Measurements from ENCODE around the gene FTO. TPM values are rescaled to one million over a fixed set of nuclear protein-coding genes. Genes with fewer than 3 reads are reported as not detected.
A peak's percentile ranks its signal among the peaks of the same experiment; 100 is the strongest.

FTO gene
- total RNA-seq: 104 and 107 TPM in 2 replicates
- long read RNA-seq, full-length matches to known transcripts: 12 of 38 reads
- long read RNA-seq, partial matches to known transcripts: 6 of 38 reads
- long read RNA-seq, other reads (novel, unspliced or antisense): 20 of 38 reads

GRCh38 chr16:53703590-53704444 lies at the start of gene FTO, which contains the start of gene RPGRIP1L:
FTO (plus strand) TSS chr16:53704156.
RPGRIP1L (minus strand) TSS chr16:53703859; CDS start chr16:53700723, 3,136 bp downstream.
- TF ChIP-seq CTCF (conservative IDR thresholded peaks at IDR 0.05): no peak
- Mint-ChIP-seq H3K4me1 (peaks cover 20% of the 10 kb centered on the region), H3K36me3 (ENCODE audit: low read depth) (peaks cover 11% of the 10 kb centered on the region), H3K27me3 (ENCODE audit: low read depth) (no peaks in the 10 kb centered on the region), H3K9me3 (no peaks in the 10 kb centered on the region), H3K27ac (ENCODE audit: unreplicated experiment) (peak within 1 kb of the TSS; percentile 67), H3K4me3 (peak within 1 kb of the TSS; percentile 97)
- DNase-seq (ENCODE audit: low read depth, low spot score): peak; percentile 100

DNA sequence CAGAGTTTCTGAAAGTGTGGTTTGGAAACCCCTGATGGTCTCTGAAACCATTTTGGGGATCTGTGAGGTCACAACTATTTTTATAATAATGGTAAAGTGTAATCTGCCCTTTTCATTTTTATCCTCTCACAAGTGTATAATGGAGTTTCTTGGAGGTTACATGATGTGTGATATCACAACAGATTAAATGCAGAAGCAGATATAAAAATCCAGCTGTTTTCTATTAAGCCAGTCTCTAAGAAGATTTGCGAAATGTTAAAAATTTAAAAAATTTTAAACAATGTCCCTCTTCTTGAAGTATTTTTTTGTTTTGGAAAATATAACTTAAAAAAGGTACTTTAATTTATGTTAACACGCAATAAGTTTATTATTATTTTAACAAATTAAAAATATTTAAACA lies 49.0 kb upstream of the FTO start:
- peaks cover 31% of the 10 kb centered on the region for H3K36me3 Mint-ChIP-seq (ENCODE audit: low read depth)
- H3K27ac Mint-ChIP-seq (ENCODE audit: unreplicated experiment): no peak overlapping the region
- H3K4me1 Mint-ChIP-seq: peaks cover 4% of the 10 kb centered on the region
- DNase-seq (ENCODE audit: low read depth, low spot score): no peak
- H3K4me3 Mint-ChIP-seq: no peak overlapping the region
- TF ChIP-seq CTCF (conservative IDR thresholded peaks at IDR 0.05): no peak
- no peaks in the 10 kb centered on the region for H3K9me3 Mint-ChIP-seq
- no peaks in the 10 kb centered on the region for H3K27me3 Mint-ChIP-seq (ENCODE audit: low read depth)

DNA sequence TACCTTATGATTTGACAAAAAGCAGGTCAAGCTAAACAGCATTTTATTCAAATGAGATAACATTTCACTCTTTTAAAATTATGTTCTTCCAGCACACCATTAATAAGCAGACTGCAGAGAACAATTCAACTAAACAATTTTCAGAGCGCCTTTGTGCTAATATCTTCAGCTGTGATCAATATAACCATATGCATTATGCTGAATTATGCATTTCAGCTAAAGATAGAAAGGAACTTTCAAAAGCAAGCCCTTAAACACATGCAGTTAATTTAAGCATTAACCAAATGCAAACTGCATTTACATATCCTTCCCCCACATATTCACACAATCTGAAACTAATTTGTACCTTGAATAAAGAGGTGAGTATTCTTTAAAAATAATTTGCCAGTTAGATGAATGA lies 41.9 kb upstream of the FTO start:
- Mint-ChIP-seq H3K9me3 (no peaks in the 10 kb centered on the region), H3K36me3 (ENCODE audit: low read depth) (peaks cover 5% of the 10 kb centered on the region), H3K27me3 (ENCODE audit: low read depth) (no peaks in the 10 kb centered on the region), H3K27ac (ENCODE audit: unreplicated experiment) (no peak overlapping the region), H3K4me3 (no peak overlapping the region), H3K4me1 (no peaks in the 10 kb centered on the region)
- no peak for TF ChIP-seq CTCF (conservative IDR thresholded peaks at IDR 0.05)
- no peak for DNase-seq (ENCODE audit: low read depth, low spot score)

- Mint-ChIP-seq H3K36me3 (ENCODE audit: low read depth) (no peaks in the 10 kb centered on the region), H3K4me1 (no peaks in the 10 kb centered on the region), H3K27me3 (ENCODE audit: low read depth) (no peaks in the 10 kb centered on the region), H3K27ac (ENCODE audit: unreplicated experiment) (no peak overlapping the region), H3K4me3 (no peak overlapping the region), H3K9me3 (no peaks in the 10 kb centered on the region)
- no peak for TF ChIP-seq CTCF (conservative IDR thresholded peaks at IDR 0.05)
- DNase-seq (ENCODE audit: low read depth, low spot score): no peak
Observed at GRCh38 chr16:53664724-53665345, 39.1 kb upstream of the FTO start.

DNA sequence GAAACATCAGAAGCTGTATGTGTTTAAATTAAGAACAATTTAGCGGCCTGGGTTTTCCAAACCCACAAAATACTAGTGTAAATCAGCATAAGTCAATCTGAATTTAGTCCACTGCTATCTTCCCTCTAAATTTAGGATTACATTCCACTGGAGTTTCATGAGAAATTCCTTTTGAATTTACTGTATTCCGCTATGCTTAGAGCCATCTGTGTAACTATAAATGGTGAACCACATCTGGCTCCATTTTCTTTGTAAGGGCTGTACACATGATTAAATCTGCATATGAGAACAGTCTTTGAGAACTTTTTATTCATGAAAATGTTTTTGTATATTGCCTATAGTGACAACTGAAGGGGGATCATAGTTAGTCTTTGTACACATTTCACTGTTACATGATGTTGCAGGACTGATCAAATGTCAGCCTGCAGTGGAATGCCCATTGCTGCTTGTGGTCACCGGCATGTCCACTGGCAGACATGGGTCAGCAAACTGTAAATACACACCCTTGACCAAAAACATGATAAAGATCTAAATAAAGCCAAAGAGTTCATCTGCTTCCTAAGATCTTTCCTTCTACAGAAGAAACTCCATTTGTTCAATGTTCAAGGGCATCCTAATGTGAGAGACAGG lies 37.1 kb upstream of the FTO start:
- DNase-seq (ENCODE audit: low read depth, low spot score): no peak
- Mint-ChIP-seq H3K27me3 (ENCODE audit: low read depth) (no peaks in the 10 kb centered on the region), H3K36me3 (ENCODE audit: low read depth) (no peaks in the 10 kb centered on the region), H3K9me3 (no peaks in the 10 kb centered on the region), H3K4me1 (no peaks in the 10 kb centered on the region), H3K4me3 (no peak overlapping the region), H3K27ac (ENCODE audit: unreplicated experiment) (no peak overlapping the region)
- TF ChIP-seq CTCF (conservative IDR thresholded peaks at IDR 0.05): no peak
